GM15510 (cell line): ENCODE results near the gene ZNF528.

Source experiments
- POLR2A ChIP-seq: IDR thresholded peaks from 3 replicates; pipeline ENCODE4 v1.6.1; 2011; ENCODE audit warnings: borderline replicate concordance; ENCODE audit not compliant: insufficient read length; ENCODE audit errors: extremely low read depth

The ZNF528 gene

DNA sequence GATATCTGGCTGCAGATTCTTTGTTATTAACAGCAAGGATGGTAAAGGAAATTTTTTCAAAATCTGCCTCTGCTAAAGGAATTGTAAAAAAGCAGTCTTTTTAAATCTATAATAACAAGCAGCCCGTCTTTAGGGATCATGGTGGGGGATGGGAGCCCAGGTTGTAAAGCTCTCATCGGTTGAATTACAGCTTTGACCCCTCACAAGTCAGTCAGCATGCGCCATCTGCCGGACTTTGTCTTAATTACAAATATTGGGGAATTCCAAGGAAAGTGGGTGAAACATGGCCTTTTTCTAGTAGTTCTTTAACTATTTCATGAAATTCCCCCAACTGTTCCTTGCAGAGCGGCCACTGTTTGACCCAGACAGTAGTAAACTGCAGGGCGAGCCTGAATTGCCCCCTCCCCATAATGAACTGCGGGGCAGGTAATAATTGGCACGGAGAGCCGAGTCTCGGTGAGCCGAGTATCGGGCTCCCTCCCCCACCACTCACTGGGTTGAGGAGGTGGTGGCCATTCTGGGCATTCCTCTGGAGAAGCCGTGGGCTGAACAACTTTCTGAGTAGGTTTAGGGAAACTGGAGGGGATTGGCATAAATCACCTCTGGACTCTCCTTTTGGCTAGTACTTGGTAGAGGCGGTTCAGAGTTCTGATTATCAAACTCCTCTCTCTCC lies 67.3 kb downstream of the ZNF528 start:
- TF ChIP-seq POLR2A: no peak
